IMR-90 (cell line): ENCODE results near the gene STARD13. TPM values are rescaled to one million over a fixed set of nuclear protein-coding genes. Genes with fewer than 3 reads are reported as not detected.

ENCODE experiments used
- ATAC-seq: fragments of 200-7000 bp; cut with Tn5 transposase; 2 replicates; pipeline ENCODE4 v1.9.1; 2020; ENCODE audit warnings: low read depth, mild to moderate bottlenecking, moderate library complexity
- BruUV-seq: library from RNA; stranded (reverse); fragments of 400-500 nt; replicated peaks from 2 replicates; lab custom pipeline; 2021; lab: Mats Ljungman, UMichigan
- CTCF ChIA-PET: fragments of 300-600 bp; formaldehyde crosslinking; extraction: SDS; loops from one replicate; lab custom pipeline; 2021; ENCODE audit warnings: antibody characterized with exemption; lab: Yijun Ruan, JAX
- POLR2A ChIA-PET: fragments of 300-600 bp; sonication (Branson Sonifier 250); formaldehyde crosslinking; loops from one replicate; lab custom pipeline; 2022; ENCODE audit warnings: antibody characterized with exemption; ENCODE audit not compliant: unreplicated experiment; lab: Charles Lee
- DNase-seq: peaks from one replicate; pipeline ENCODE4 v3.0.0; 2013
- H2AFZ ChIP-seq: replicated peaks from 2 replicates; pipeline ENCODE3; 2013; ENCODE audit warnings: low read length, mild to moderate bottlenecking; ENCODE audit not compliant: poor library complexity
- H2AK5ac ChIP-seq: 2 replicates; pipeline ENCODE4 v1.6.1; 2013; ENCODE audit warnings: low read depth, low read length, inconsistent platforms
- H2AK9ac ChIP-seq: replicated peaks from 2 replicates; pipeline ENCODE3; 2013; ENCODE audit warnings: mild to moderate bottlenecking, low read depth, low read length, moderate library complexity; ENCODE audit not compliant: poor library complexity
- H2BK120ac ChIP-seq: 2 replicates; pipeline ENCODE4 v1.6.1; 2013; ENCODE audit warnings: low read depth, low read length, inconsistent platforms
- H2BK15ac ChIP-seq: 3 replicates; pipeline ENCODE4 v1.6.1; 2013; ENCODE audit warnings: low read depth, low read length, inconsistent platforms
- H2BK20ac ChIP-seq: 2 replicates; pipeline ENCODE4 v1.6.1; 2013; ENCODE audit warnings: low read depth, mild to moderate bottlenecking, inconsistent platforms, low read length, moderate library complexity
- H2BK5ac ChIP-seq: 2 replicates; pipeline ENCODE4 v1.6.1; 2013; ENCODE audit warnings: mild to moderate bottlenecking, low read depth, low read length, inconsistent platforms; ENCODE audit not compliant: poor library complexity, severe bottlenecking
- H3K14ac ChIP-seq: replicated peaks from 2 replicates; pipeline ENCODE4 v1.6.1; 2013; ENCODE audit warnings: low read depth, low read length, inconsistent platforms
- H3K18ac ChIP-seq: 2 replicates; pipeline ENCODE4 v1.6.1; 2013; ENCODE audit warnings: low read depth, low read length, control low read depth
- H3K23ac ChIP-seq: 2 replicates; pipeline ENCODE4 v1.6.1; 2013; ENCODE audit warnings: low read depth, low read length, inconsistent platforms
- H3K27ac ChIP-seq: 2 replicates; pipeline ENCODE4 v1.5.1; 2013; ENCODE audit warnings: mild to moderate bottlenecking, control low read depth, low read length; ENCODE audit not compliant: insufficient read depth
- H3K27me3 ChIP-seq: 2 replicates; pipeline ENCODE4 v1.6.1; 2013; ENCODE audit warnings: low read length; ENCODE audit not compliant: control insufficient read depth, insufficient read depth
- H3K36me3 ChIP-seq: 2 replicates; pipeline ENCODE4 v1.6.1; 2013; ENCODE audit warnings: low read length, mixed read lengths; ENCODE audit not compliant: control insufficient read depth, insufficient read depth
- H3K4ac ChIP-seq: 2 replicates; pipeline ENCODE4 v1.6.1; 2013; ENCODE audit warnings: low read depth, low read length, inconsistent platforms
- H3K4me1 ChIP-seq: 2 replicates; pipeline ENCODE4 v1.6.1; 2013; ENCODE audit warnings: low read length, mixed read lengths; ENCODE audit not compliant: control insufficient read depth, insufficient read depth
- H3K4me2 ChIP-seq: 2 replicates; pipeline ENCODE4 v1.6.1; 2013; ENCODE audit warnings: low read depth, mild to moderate bottlenecking, control low read depth, low read length, moderate library complexity
- H3K4me3 ChIP-seq: 2 replicates; pipeline ENCODE4 v1.5.1; 2013; ENCODE audit warnings: low read depth, mild to moderate bottlenecking, control low read depth, low read length, moderate library complexity; ENCODE audit not compliant: insufficient read depth
- H3K56ac ChIP-seq: 2 replicates; pipeline ENCODE4 v1.6.1; 2013; ENCODE audit warnings: low read length, inconsistent platforms; ENCODE audit not compliant: insufficient read depth; ENCODE audit errors: extremely low read depth
- H3K79me1 ChIP-seq, 2 experiments: 2 replicates each; pipeline ENCODE4 v1.6.1; 2013; ENCODE audit warnings: low read length in 2 of 2, inconsistent platforms in 1 of 2, low read depth in 1 of 2
- H3K9ac ChIP-seq: 2 replicates; pipeline ENCODE4 v1.6.1; 2013; ENCODE audit warnings: low read depth, low read length, control low read depth
- H3K9me1 ChIP-seq: 2 replicates; pipeline ENCODE4 v1.6.1; 2013; ENCODE audit warnings: low read length, inconsistent platforms; ENCODE audit not compliant: insufficient read depth
- H3K9me3 ChIP-seq: 2 replicates; pipeline ENCODE4 v1.6.1; 2013; ENCODE audit warnings: low read length; ENCODE audit not compliant: control insufficient read depth, insufficient read depth
- H4K20me1 ChIP-seq: 2 replicates; pipeline ENCODE4 v1.6.1; 2013; ENCODE audit warnings: low read length, inconsistent platforms; ENCODE audit not compliant: insufficient read depth
- H4K5ac ChIP-seq: 2 replicates; pipeline ENCODE4 v1.6.1; 2013; ENCODE audit warnings: mild to moderate bottlenecking, low read depth, low read length, control low read depth
- H4K8ac ChIP-seq, 2 experiments: 2 replicates each; pipeline ENCODE4 v1.6.1; 2013; ENCODE audit warnings: low read depth in 2 of 2, low read length in 2 of 2, control low read depth in 1 of 2, inconsistent platforms in 1 of 2
- H4K91ac ChIP-seq: 2 replicates; pipeline ENCODE4 v1.6.1; 2013; ENCODE audit warnings: low read depth, low read length, inconsistent platforms; ENCODE audit not compliant: insufficient read depth
- CHD1 ChIP-seq: IDR thresholded peaks from 2 replicates; pipeline ENCODE4 v1.6.1; 2012; ENCODE audit warnings: low read depth, low read length, improper control_type of control experiment
- CTCF ChIP-seq: conservative IDR thresholded peaks from 2 replicates; pipeline ENCODE4 v1.5.1; 2012; ENCODE audit warnings: mild to moderate bottlenecking, low read depth, low read length, improper control_type of control experiment
- ELK1 ChIP-seq: fragments of 150-350 bp; IDR thresholded peaks from 2 replicates; pipeline ENCODE4 v1.6.1; 2016; ENCODE audit warnings: low read depth, mild to moderate bottlenecking, low read length, moderate library complexity, borderline replicate concordance
- FOS ChIP-seq: fragments of 150-350 bp; IDR thresholded peaks from 2 replicates; pipeline ENCODE4 v1.6.1; 2016; ENCODE audit warnings: low read depth, low read length
- MAFK ChIP-seq: IDR thresholded peaks from 2 replicates; pipeline ENCODE4 v1.6.1; 2012; ENCODE audit warnings: low read depth, low read length, improper control_type of control experiment
- MAZ ChIP-seq: IDR thresholded peaks from 2 replicates; pipeline ENCODE4 v1.6.1; 2012; ENCODE audit warnings: low read depth, mild to moderate bottlenecking, low read length, improper control_type of control experiment, moderate library complexity, borderline replicate concordance
- MXI1 ChIP-seq: IDR thresholded peaks from 2 replicates; pipeline ENCODE4 v1.6.1; 2012; ENCODE audit warnings: low read depth, mild to moderate bottlenecking, low read length, moderate library complexity, borderline replicate concordance
- NFE2L2 ChIP-seq: fragments of 150-350 bp; IDR thresholded peaks from 2 replicates; pipeline ENCODE4 v1.6.1; 2016; ENCODE audit warnings: low read depth, mild to moderate bottlenecking, low read length
- POLR2A ChIP-seq: IDR thresholded peaks from 2 replicates; pipeline ENCODE4 v1.6.1; 2012; ENCODE audit warnings: mild to moderate bottlenecking, low read depth, low read length
- RCOR1 ChIP-seq: IDR thresholded peaks from 2 replicates; pipeline ENCODE4 v1.6.1; 2012; ENCODE audit warnings: mild to moderate bottlenecking, low read length, improper control_type of control experiment; ENCODE audit not compliant: insufficient replicate concordance
- RFX5 ChIP-seq: IDR thresholded peaks from 2 replicates; pipeline ENCODE4 v1.8.0; 2012; ENCODE audit warnings: low read depth, mild to moderate bottlenecking, low read length, moderate library complexity
- USF2 ChIP-seq: fragments of 150-350 bp; IDR thresholded peaks from 2 replicates; pipeline ENCODE4 v1.6.1; 2017; ENCODE audit warnings: mild to moderate bottlenecking, antibody characterized with exemption, low read length, low read depth
- WGBS, 2 experiments: methylation state at CpG; one replicate each; pipeline versions ENCODE4 v1.1.5 to v1.1.7; 2013; ENCODE audit warnings: missing lambda C conversion rate in 2 of 2; ENCODE audit not compliant: insufficient read length in 1 of 2; ENCODE audit errors: extremely low coverage in 2 of 2; 5-methylcytosine and 5-hydroxymethylcytosine counted together
- dilution Hi-C: fragments of 300-500 bp; cut with HindIII; formaldehyde crosslinking; loops from one replicate; pipeline ENCODE4 v1.14.3; 2018; ENCODE audit warnings: low sequenced_read_pairs; ENCODE audit not compliant: unreplicated experiment
- in situ Hi-C: fragments of 300-500 bp; cut with MboI; formaldehyde crosslinking; loops from 3 replicates; pipeline ENCODE4 v1.14.3; 2019; ENCODE audit warnings: low sequenced_read_pairs, inconsistent platforms, mixed read lengths
- intact Hi-C: fragments of 100-400 bp; cut with micrococcal nuclease; formaldehyde crosslinking; loops from 2 replicates; pipeline ENCODE4 v1.10.0; 2022
- polyA plus RNA-seq, 3 experiments: library from polyadenylated mRNA; depleted of rRNA; stranded (reverse); fragments of >200 nt; gene quantifications; 2 replicates each; pipeline ENCODE4 v1.2.3, GENCODE V29; 2012; ENCODE audit warnings: low replicate concordance in 1 of 3
- total RNA-seq: library from RNA; depleted of rRNA; stranded (reverse); fragments of >200 nt; gene quantifications from 2 replicates; pipeline ENCODE4 v1.2.3, GENCODE V29; 2012

STARD13 gene
- total and polyA plus RNA-seq, 2 of the 4 experiments (the other 2 are of a cell fraction) = 23.6 to 46.6 TPM

- no peak for ATAC-seq
- TF ChIP-seq MAZ (no peak), MAFK (no peak), RFX5 (no peak), RCOR1 (no peak), USF2 (no peak), FOS (no peak), POLR2A (no peak), CTCF (no peak), MXI1 (no peak), NFE2L2 (no peak), CHD1 (no peak), ELK1 (no peak)
- WGBS, 2 experiments = 100% methylated on average over 1 of the region's 3 CpGs; no CpG with 5 or more reads in 1 of the 2 experiments
- intact Hi-C loops = no loop called here
- H4K8ac ChIP-seq = no peak overlapping the region
- no TSS peak for BruUV-seq
- peaks cover 10% of the 10 kb centered on the region for H3K36me3 ChIP-seq
- peaks cover 6% of the 10 kb centered on the region; the same call in 1 of the 2 replicates for H4K20me1 ChIP-seq
- peak overlapping the region; percentile 41; the same call in 1 of the 2 replicates for H3K4ac ChIP-seq
- no peak overlapping the region; the same call in 1 of the 2 replicates for H2AK5ac ChIP-seq
- H3K27me3 ChIP-seq = no peaks in the 10 kb centered on the region
- no peak overlapping the region for H2AFZ ChIP-seq
- peak overlapping the region; percentile 59 for H3K14ac ChIP-seq
- H3K79me1 ChIP-seq = peaks cover 29 to 87% of the 10 kb centered on the region in 2 experiments
- POLR2A ChIA-PET = no interaction called here
- no peak overlapping the region for H3K56ac ChIP-seq
- DNase-seq = no peak
- CTCF ChIA-PET = interaction anchor here (0.6 kb wide), 1 partner anchor 79 kb away, joined by 4 read pairs; no protein-coding TSS in a partner anchor
- H3K9me3 ChIP-seq = no peaks in the 10 kb centered on the region
- H2BK120ac ChIP-seq = 0 out of 2 replicates have a peak overlapping the region, but pooled peaks have one; percentile 14
- H2BK20ac ChIP-seq = no peak overlapping the region
- dilution Hi-C loops = no loop called here
- H3K4me2 ChIP-seq = no peak overlapping the region
- in situ Hi-C loops = no loop called here
- H2BK5ac ChIP-seq = peak overlapping the region; percentile 48
- H3K4me1 ChIP-seq = peaks cover 25% of the 10 kb centered on the region
- H2AK9ac ChIP-seq = no peak overlapping the region
- H3K18ac ChIP-seq = 0 out of 2 replicates have a peak overlapping the region, but pooled peaks have one; percentile 16
- H4K5ac ChIP-seq = peak overlapping the region; percentile 31
- no peak overlapping the region; the same call in 1 of the 2 replicates for H4K91ac ChIP-seq
- H3K23ac ChIP-seq = no peak overlapping the region
- no peak overlapping the region; the same call in 2 of the 3 replicates for H2BK15ac ChIP-seq
- H3K27ac ChIP-seq = no peak overlapping the region
- no peak overlapping the region for H3K4me3 ChIP-seq
- H3K9ac ChIP-seq = no peak overlapping the region
- H3K9me1 ChIP-seq = peaks cover 13% of the 10 kb centered on the region
Observed at GRCh38 chr13:33256148-33256840, 29.3 kb downstream of the STARD13 start.
